ENCODE data around the gene PALM.

PALM gene

DNA sequence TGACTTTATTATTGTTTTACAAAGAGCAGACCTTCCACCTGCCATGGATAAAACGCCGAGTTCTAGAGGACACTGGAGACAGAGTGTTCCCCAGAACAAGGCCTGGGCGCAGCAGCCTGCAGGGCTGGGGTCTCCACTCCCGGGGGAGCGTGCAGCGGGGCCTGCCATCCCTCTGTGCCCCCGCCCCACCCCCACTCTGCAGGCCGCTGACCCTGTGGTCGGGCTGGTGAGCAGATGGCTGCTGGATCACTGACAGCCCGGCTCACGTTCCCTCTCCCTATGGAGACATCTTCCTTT lies 79.9 kb downstream of the PALM start:
- no peak for DNase-seq

DNA sequence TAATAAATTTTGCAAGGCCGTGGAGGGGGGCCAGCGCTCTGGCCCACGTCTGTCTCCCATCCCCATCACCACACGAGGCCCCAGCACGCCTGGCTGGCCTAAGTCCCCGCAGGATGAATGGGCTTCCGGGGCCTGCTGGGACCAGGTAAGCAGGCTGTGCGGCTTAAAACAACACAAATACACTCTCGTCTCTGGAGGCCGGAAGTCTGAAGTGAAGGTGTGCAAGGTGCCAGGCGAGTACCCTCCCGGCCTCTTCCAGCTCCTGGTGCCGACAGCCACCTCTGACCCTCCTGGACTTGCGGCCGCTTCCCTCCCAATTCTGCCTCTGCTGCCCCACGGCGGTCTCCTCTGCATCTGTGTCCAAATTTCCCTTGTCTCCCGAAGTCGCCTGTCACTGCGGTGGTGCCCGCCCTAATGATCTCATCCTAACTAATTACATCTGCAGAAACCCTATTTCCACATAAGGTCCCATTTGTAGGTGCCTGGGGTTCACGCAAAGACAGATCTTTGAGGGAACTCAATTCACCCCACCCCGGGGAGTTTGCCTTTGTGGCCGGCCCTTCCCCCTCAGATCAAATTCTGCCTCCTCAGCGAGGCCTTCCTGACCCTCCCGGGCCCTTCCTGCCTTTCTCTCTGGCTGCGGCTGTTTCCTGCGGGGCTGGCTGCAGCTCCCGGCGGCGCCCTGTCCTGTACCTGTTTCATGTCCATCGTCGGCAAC lies 80.4 kb downstream of the PALM start:
- no peak for DNase-seq

DNA sequence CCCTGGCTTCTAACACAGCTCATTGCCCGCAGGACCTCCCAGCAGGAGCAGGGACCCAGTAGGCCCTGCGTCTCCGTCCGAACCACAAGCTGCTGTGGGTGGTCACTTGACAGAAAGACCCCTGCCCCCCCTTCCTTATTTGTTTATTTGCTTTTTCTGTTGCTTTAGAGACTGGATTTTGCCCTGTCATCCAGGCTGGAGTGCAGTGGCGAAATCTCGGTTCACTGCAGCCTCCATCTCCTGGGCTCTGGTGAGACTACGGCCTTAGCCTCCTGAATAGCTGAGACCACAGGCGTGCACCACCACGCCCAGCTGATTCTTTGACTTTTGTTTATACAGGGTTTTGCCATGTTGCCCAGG lies 80.9 kb downstream of the PALM start:
- no peak for DNase-seq

DNA sequence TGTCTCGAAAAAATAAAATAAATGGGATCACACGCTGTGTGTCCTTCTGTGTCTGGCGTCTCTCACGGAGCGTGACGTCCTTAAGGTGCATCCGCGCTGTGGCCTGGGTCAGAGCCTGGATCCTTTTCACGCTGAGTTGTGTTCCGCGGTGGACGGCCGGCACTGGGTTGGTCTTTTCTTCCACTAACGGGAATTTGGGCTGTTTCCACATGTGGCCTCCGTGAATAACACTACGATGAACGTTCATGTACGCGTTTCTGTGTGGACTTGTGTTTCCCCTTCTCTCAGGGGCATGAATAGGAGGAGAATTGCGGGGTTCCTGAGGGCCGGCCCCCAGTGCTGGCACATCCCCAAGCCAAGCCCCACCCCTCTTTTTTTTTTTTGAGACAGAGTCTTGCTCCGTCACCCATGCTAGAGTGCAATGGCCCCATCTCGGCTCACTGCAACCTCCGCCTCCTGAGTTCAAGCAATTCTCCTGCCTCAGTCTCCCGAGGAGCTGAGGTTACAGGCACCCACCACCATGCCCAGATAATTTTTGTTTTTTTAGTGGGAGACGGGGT lies 82.4 kb downstream of the PALM start:
- no peak for DNase-seq

DNA sequence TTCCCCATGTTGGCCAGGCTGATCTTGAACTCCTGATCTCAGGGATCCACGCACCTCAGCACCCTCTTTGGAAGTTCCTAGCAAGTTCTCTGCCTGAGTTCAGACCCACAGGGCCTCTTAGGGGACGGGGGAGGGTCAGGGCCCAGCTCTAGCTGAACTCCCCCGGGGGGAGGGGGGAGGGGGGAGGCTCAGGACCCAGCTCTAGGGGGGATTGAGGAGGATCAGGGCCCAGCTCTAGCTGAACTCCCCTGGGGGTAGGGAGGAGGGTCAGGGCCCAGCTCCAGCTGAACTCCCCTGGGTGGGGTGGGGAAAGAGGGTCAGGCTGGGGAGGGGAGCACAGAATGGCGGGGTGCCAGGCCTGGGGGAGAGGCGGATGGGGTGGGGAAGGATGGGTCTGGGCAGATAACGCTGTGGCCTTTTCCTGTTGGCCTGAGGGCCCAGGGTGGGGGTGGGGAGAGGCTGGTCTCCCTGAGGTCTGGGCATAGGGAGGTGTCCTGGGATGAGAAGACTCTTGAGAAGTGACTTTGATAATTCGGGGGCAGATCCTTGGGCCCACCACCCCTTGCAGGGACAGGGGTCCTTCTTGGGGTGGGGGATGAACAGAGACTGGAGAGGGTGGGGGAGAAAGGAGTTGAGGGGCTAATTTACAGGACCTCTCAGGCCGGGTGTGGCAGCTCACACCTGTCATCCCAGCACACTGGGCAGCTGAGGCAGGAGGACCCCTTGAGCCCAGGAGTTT lies 83.0 kb downstream of the PALM start:
- no peak for DNase-seq

DNA sequence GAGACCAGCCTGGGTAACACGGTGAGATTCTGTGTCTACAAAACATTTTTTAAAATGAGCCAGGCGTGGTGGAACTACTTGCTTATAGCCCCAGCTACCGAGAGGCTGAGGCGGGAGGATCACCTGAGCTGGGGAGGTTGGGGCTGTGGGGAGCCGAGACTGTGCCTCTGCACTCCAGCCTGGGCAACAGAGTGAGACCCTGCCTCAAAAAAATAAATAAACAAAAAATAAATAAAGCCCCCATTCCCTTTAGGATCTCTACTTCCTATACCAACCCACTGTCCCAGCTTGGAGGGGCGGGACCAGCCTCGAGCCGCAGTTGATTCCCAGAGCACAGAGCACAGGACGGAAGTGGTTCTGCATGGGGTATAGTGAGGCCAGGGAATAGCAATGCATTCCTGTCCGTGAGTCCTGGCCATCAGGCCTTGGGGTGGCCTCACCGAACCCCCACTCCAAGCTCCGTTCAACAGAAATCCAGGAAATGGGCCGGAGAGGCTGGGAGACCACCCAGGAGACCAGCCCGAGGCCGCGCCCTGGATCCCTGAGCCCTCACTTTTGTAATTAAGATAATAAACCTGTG lies 83.7 kb downstream of the PALM start:
- no peak for DNase-seq

DNA sequence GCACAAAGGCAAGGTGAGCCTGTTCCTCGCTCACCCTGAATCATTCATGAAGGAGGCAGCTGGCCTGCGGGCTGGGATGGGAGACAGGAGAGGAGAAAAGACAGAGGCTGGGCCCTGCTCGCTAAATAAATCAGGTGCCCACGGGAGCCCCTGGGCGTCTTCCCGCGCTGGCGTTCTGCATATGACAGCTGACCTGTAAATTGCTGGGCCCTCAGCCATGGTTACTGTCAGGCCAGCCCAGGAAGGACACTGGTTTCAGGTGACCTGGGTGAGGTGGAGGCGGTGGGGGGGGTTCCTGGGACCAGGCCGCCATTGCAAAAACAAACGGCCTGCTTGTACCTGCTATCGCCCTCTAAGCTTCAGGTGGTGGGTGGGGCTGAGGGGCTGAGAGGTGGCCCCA lies 85.1 kb downstream of the PALM start:
- no peak for DNase-seq

DNA sequence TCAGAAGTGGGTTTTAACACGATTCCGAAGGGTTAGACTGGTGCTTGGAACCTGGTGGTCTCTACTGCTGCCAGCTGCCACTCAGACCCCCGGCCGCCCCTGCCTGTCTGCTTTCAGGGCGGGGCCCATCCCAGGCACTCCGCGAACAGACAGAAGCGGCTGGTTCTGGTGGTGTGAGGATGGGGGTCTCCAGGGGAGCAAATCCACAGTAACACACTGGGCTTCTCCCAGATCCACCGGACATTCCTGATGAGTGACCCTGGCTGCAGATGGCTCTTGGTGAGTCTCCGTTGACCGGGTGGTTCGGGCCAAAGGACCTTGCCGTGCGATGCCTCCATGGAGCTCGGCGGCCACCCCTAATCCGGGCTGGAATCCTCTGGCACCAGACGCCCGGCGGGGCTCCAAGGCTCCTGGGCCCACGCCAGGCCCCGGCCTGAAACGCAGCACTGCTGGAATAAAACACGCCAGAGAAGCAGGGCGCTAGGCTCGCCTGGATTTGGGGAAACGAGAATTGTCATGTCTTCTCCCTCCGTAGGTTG lies 86.4 kb downstream of the PALM start:
- DNase-seq = no peak

DNA sequence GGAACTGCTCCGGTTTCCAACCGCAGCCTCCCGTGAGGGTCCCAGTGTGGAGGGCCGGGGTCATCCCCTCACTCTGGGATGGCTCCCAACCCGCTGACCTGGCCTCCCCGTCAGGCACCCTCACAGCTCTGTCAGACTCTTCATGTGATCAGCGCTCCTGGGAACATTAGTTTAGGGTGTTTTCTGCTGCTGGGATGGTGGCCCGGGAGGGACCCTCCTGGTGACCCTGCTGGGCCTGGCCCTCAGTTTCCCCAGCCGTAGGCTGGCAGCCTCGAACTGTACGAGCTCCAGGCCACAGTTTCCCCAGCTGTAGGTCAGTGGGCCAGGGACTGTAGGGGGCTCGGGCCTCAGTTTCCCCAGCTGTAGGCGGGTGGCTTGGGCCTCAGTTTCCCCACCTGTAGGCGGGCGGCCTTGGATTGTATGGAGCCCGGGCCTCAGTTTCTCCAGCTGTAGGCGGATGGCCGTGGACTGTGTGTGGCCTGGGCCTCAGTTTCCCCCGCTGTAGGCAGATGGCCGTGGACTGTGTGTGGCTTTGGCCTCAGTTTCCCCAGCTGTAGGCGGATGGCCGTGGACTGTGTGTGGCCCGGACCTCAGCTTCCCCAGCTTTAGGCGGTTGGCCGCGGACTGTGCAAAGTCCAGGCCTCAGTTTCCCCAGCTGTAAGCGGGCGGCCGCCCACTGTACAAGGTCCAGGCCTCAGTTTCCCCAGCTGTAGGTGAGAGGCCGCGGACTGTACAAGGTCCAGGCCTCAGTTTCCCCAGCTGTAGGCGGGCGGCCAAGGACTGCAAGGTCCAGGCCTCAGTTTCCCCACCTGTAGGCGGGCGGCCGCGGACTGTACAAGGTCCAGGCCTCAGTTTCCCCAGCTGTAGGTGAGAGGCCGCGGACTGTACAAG lies 87.2 kb downstream of the PALM start:
- no peak for DNase-seq

DNA sequence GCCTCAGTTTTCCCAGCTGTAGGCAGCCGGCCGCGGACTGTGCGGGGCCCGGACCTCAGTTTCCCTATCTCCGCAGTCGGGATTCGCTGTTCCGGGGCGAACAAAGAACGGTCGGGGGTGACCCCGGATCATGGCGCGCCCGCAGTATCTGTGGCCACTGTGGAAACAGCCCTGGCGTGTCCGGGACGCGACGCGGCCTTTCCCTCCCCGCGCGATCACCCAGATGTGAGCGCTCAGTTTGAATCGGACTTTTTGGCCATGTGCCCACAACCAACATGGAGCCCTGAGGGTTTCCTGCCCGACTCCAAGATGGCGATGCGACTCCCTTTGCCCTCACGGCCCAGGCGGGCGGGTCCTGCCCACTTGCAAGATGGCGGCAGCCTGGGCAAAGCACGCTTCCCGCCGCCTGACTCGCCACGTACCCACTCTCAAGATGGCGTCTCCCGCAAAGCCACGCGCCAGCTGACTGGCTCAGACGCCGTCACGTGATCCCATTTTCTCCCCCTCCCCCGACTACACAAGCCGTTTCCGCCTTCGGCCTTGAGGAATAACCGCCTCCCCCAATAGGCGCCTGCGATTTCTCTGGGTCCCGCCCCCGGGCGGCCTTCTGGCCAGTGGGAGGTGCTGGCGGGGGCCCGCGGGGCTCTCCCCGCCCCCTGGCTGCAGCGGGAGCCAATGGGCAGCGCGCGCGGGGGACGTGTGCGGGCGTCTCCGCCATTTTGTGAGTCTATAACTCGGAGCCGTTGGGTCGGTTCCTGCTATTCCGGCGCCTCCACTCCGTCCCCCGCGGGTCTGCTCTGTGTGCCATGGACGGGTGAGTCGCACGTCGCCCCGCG lies 88.2 kb downstream of the PALM start, which contains the start of gene PTBP1:
Gene PTBP1, plus strand, starts transcription at position 761 of the 836 bp plus-strand sequence. Its CDS starts 46 bp downstream, at position 807.
- DNase-seq = peak; percentile 100
